Hepatocyte (in vitro differentiated cells): Measurements from ENCODE around the gene RABL3.

Experiments
- CTCF ChIP-seq: fragments of 200-600 bp; sonication (generic); IDR thresholded peaks from 2 replicates; pipeline ENCODE4 v1.5.1; 2016; ENCODE audit warnings: antibody characterized with exemption, mild to moderate bottlenecking; ENCODE audit not compliant: poor library complexity
- EZH2 ChIP-seq: fragments of 200-600 bp; sonication (generic); IDR thresholded peaks from 2 replicates; pipeline ENCODE4 v1.6.1; 2016; ENCODE audit warnings: antibody characterized with exemption, mild to moderate bottlenecking, borderline replicate concordance
- EZH2phosphoT487 ChIP-seq: fragments of 200-600 bp; sonication (generic); IDR thresholded peaks from one replicate; pipeline ENCODE4 v1.6.1; 2018; ENCODE audit warnings: antibody characterized with exemption, mild to moderate bottlenecking, low read depth, moderate library complexity; ENCODE audit not compliant: unreplicated experiment, severe bottlenecking

- TF ChIP-seq EZH2phosphoT487: no peak
- no peak for TF ChIP-seq CTCF
- TF ChIP-seq EZH2: no peak
Measured at GRCh38 chr3:120659834-120660233, 82.5 kb downstream of the RABL3 start.
